ENCODE measurements around the gene CCDC196. TPM values are rescaled to one million over a fixed set of nuclear protein-coding genes. Genes with fewer than 3 reads are reported as not detected.

Gene CCDC196
- total RNA-seq, 1 experiment from 2014 or later = not detected

GRCh38 chr14:66509874-66510273, 23.7 kb downstream of the CCDC196 start:
- no peak overlapping the region for H2BK5ac ChIP-seq (ENCODE audit: insufficient read length, low read length)
- no peak overlapping the region for H3K9ac ChIP-seq (ENCODE audit: extremely low read depth, insufficient read length, low read length)
- no peak overlapping the region for H3K18ac ChIP-seq (ENCODE audit: insufficient read length, low read depth, low read length)
- no peaks in the 10 kb centered on the region; the same call in 1 of the 2 replicates for H3K79me2 ChIP-seq (ENCODE audit: insufficient read depth, low read length)
- H3K23me2 ChIP-seq (ENCODE audit: insufficient read length, low read depth, low read length, poor library complexity, severe bottlenecking) = peaks cover 14% of the 10 kb centered on the region
- no peak overlapping the region for H2BK15ac ChIP-seq (ENCODE audit: low read depth, low read length)
- no peaks in the 10 kb centered on the region for H3K79me1 ChIP-seq (ENCODE audit: insufficient read depth, low read depth, low read length, poor library complexity, severe bottlenecking)
- DNase-seq = no peak
- no peak overlapping the region for H4K5ac ChIP-seq (ENCODE audit: insufficient read length, low read depth, low read length)
- no peaks in the 10 kb centered on the region for H4K20me1 ChIP-seq (ENCODE audit: control insufficient read depth, insufficient read depth, insufficient read length)
- H3K27me3 ChIP-seq (ENCODE audit: insufficient read depth, low read length) = no peaks in the 10 kb centered on the region; the same call in 1 of the 2 replicates
- H3K4me1 Mint-ChIP-seq = peaks cover 13 to 14% of the 10 kb centered on the region in 2 experiments; a peak in 3 of 4 replicates
- H2BK20ac ChIP-seq (ENCODE audit: low read depth, low read length, poor library complexity, severe bottlenecking) = no peak overlapping the region
- no peaks in the 10 kb centered on the region for H3K4me1 ChIP-seq (ENCODE audit: insufficient read depth, low read length)
- no peaks in the 10 kb centered on the region for H3K9me3 ChIP-seq (ENCODE audit: control insufficient read depth, low read depth, low read length)
- no peak overlapping the region for H2AFZ ChIP-seq (ENCODE audit: low read length)
- no peak overlapping the region for H4K8ac ChIP-seq (replicated peaks; ENCODE audit: insufficient read length, low read depth, low read length)
- no peak overlapping the region for H3K4me2 ChIP-seq (ENCODE audit: insufficient read depth, insufficient read length, low read length)
- no peak for TF ChIP-seq CTCF (conservative IDR thresholded peaks at IDR 0.05)
- H3T11ph ChIP-seq (ENCODE audit: low read length) = no peak overlapping the region
- no peak overlapping the region for H3K27ac Mint-ChIP-seq
- no peak overlapping the region for H3K56ac ChIP-seq (ENCODE audit: insufficient read length, low read depth, low read length)
- no peak overlapping the region for H4K91ac ChIP-seq (ENCODE audit: insufficient read length, low read depth, low read length)
- no peaks in the 10 kb centered on the region; a peak in 1 of 5 replicates for H3K9me3 Mint-ChIP-seq
- H2AK5ac ChIP-seq (ENCODE audit: insufficient read length, low read length) = no peak overlapping the region
- H3K4me3 Mint-ChIP-seq = peak overlapping the region; percentile 89 to 92
- no peak overlapping the region for H3K27ac ChIP-seq (ENCODE audit: insufficient read length, low read depth, low read length)
- H3K23ac ChIP-seq (ENCODE audit: insufficient read length, low read depth, low read length) = no peak overlapping the region
- no peak overlapping the region for H3K4ac ChIP-seq (ENCODE audit: low read depth, low read length)
- H3K14ac ChIP-seq (ENCODE audit: insufficient read depth, low read length) = no peak overlapping the region
- H3K36me3 Mint-ChIP-seq (ENCODE audit: insufficient read depth in 1 of 3, low read depth in 3 of 3) = no peaks in the 10 kb centered on the region; a peak in 1 of 7 replicates
- H2BK12ac ChIP-seq (ENCODE audit: insufficient read length, low read depth, low read length) = no peak overlapping the region
- no peak overlapping the region for H2BK120ac ChIP-seq (ENCODE audit: low read depth, low read length, poor library complexity, severe bottlenecking)
- H3K27me3 Mint-ChIP-seq (ENCODE audit: low read depth) = peaks cover 34% of the 10 kb centered on the region
- no CpG with 5 or more reads among the region's 4 CpGs for WGBS (ENCODE audit: extremely low coverage, insufficient read length, low lambda C conversion rate)

All from H9 (cell line).